ENCODE data around the gene ERN2.

Gene ERN2

DNA sequence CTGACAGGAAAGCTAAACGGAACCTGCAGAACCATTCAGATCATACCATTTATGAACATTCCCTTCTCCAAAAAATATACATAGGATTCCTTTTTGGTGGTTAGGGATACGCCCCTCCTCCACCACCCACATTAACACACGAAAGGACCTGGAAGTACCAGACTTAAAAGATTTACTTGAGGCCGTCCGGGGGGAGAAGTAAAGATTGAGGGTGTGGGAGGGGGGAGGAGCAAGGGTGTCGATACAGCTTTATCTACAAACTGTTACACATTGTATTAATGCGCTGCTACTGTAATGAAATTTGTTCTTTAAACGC, 72.4 kb downstream of the ERN2 start:
- peak in 1 of 3 experiments; percentile 2 for DNase-seq (ENCODE audit: low read depth in 3 of 3)
